ENCODE data around the gene SLC10A7. TPM values are rescaled to one million over a fixed set of nuclear protein-coding genes. Genes with fewer than 3 reads are reported as not detected.

SLC10A7 gene
- polyA plus RNA-seq, 1 donor (not counting 4 experiments of a cell fraction or from before 2014, with no cell fraction given) = 12.7 TPM

- no peaks in the 10 kb centered on the region for H3K36me3 ChIP-seq (ENCODE audit: control insufficient read depth in 2 of 2, extremely low read depth in 1 of 2, insufficient read depth in 2 of 2, low read length in 2 of 2)
- no peaks in the 10 kb centered on the region for H3K79me2 ChIP-seq (ENCODE audit: control insufficient read depth, insufficient read depth, low read length)
- no peak overlapping the region for H3K4me3 ChIP-seq (ENCODE audit: control insufficient read depth in 2 of 3, extremely low read depth in 1 of 3, insufficient read depth in 2 of 3, low read depth in 1 of 3, low read length in 3 of 3)
- H3K9me3 ChIP-seq (ENCODE audit: control insufficient read depth, low read depth, low read length) = no peaks in the 10 kb centered on the region
- dilution Hi-C loops (cut with MboI; ENCODE audit: extremely low pct_ligation_motif_present, low sequenced_read_pairs) = no loop called here
- TF ChIP-seq CTCF (optimal IDR thresholded peaks at IDR 0.05 in 1 of 3, IDR thresholded peaks at IDR 0.05 in 1 of 3, conservative IDR thresholded peaks at IDR 0.05 in 1 of 3; ENCODE audit: extremely low read depth in 1 of 3, insufficient read depth in 2 of 3, low read length in 3 of 3) (no peak), EZH2 (IDR thresholded peaks at IDR 0.05; ENCODE audit: low read length) (no peak)
- no peak overlapping the region for H3K27ac ChIP-seq (ENCODE audit: control insufficient read depth, insufficient read depth, low read length)
- FAIRE-seq (no peak), DNase-seq (ENCODE audit: low read depth, low spot score) (no peak)
- no peak overlapping the region for H3K4me2 ChIP-seq (ENCODE audit: control insufficient read depth, extremely low read depth, insufficient read depth, low read depth, low read length)
- no peak overlapping the region for H3K9ac ChIP-seq (ENCODE audit: control insufficient read depth, extremely low read depth, insufficient read depth, low read length)
- no peaks in the 10 kb centered on the region for H3K27me3 ChIP-seq (ENCODE audit: control insufficient read depth, extremely low read depth, insufficient read depth, low read length)
- H2AFZ ChIP-seq (ENCODE audit: control insufficient read depth, low read length) = no peak overlapping the region
- no peaks in the 10 kb centered on the region for H4K20me1 ChIP-seq (ENCODE audit: control insufficient read depth, extremely low read depth, insufficient read depth, low read length)
- peaks cover 2% of the 10 kb centered on the region for H3K4me1 ChIP-seq (ENCODE audit: control insufficient read depth, extremely low read depth, insufficient read depth, low read length)
- H3K9me1 ChIP-seq (ENCODE audit: control insufficient read depth, extremely low read depth, insufficient read depth, low read length) = no peaks in the 10 kb centered on the region
These were observed 173.9 kb downstream of the SLC10A7 start for GRCh38 chr4:146347822-146348221.

GRCh38 chr4:146346276-146346675 lies 175.5 kb downstream of the SLC10A7 start:
- Histone ChIP-seq H3K9me1 (ENCODE audit: control insufficient read depth, extremely low read depth, insufficient read depth, low read length) (no peaks in the 10 kb centered on the region), H3K9me3 (ENCODE audit: control insufficient read depth, low read depth, low read length) (no peaks in the 10 kb centered on the region), H3K27me3 (ENCODE audit: control insufficient read depth, extremely low read depth, insufficient read depth, low read length) (no peaks in the 10 kb centered on the region), H3K4me1 (ENCODE audit: control insufficient read depth, extremely low read depth, insufficient read depth, low read length) (peaks cover 2% of the 10 kb centered on the region), H4K20me1 (ENCODE audit: control insufficient read depth, extremely low read depth, insufficient read depth, low read length) (no peaks in the 10 kb centered on the region), H3K79me2 (ENCODE audit: control insufficient read depth, insufficient read depth, low read length) (no peaks in the 10 kb centered on the region), H3K4me2 (ENCODE audit: control insufficient read depth, extremely low read depth, insufficient read depth, low read depth, low read length) (no peak overlapping the region), H3K9ac (ENCODE audit: control insufficient read depth, extremely low read depth, insufficient read depth, low read length) (no peak overlapping the region), H3K4me3 (ENCODE audit: control insufficient read depth in 2 of 3, extremely low read depth in 1 of 3, insufficient read depth in 2 of 3, low read depth in 1 of 3, low read length in 3 of 3) (no peak overlapping the region), H2AFZ (ENCODE audit: control insufficient read depth, low read length) (no peak overlapping the region), H3K36me3 (ENCODE audit: control insufficient read depth in 2 of 2, extremely low read depth in 1 of 2, insufficient read depth in 2 of 2, low read length in 2 of 2) (no peaks in the 10 kb centered on the region), H3K27ac (ENCODE audit: control insufficient read depth, insufficient read depth, low read length) (no peak overlapping the region)
- dilution Hi-C loops (cut with MboI; ENCODE audit: extremely low pct_ligation_motif_present, low sequenced_read_pairs) = no loop called here
- DNase-seq (ENCODE audit: low read depth, low spot score) (no peak), FAIRE-seq (no peak)
- TF ChIP-seq EZH2 (IDR thresholded peaks at IDR 0.05; ENCODE audit: low read length) (no peak), CTCF (optimal IDR thresholded peaks at IDR 0.05 in 1 of 3, IDR thresholded peaks at IDR 0.05 in 1 of 3, conservative IDR thresholded peaks at IDR 0.05 in 1 of 3; ENCODE audit: extremely low read depth in 1 of 3, insufficient read depth in 2 of 3, low read length in 3 of 3) (no peak)

Data from keratinocyte (primary cell).